Thoracic aorta (tissue), 2 donors: ENCODE data around the gene TTLL11. TPM values are rescaled to one million over a fixed set of nuclear protein-coding genes. Genes with fewer than 3 reads are reported as not detected.
"Not testable (repeated sequence)": the region's sequence is repeated elsewhere in the genome, so short reads cannot be mapped to it uniquely, and the experiment has no call there.

ENCODE experiments used
- ATAC-seq: fragments of 150-250 bp; one replicate; pipeline ENCODE4 v1.8.0; 2017; ENCODE audit warnings: low read depth; ENCODE audit not compliant: insufficient number of reproducible peaks, low FRiP score
- DNase-seq: peaks from one replicate; pipeline ENCODE4 v3.0.0-alpha.2; 2020; ENCODE audit warnings: low spot score
- H3K27ac ChIP-seq, 2 donors: fragments of 200-600 bp; sonication (generic); 1 replicate in 1 of 2; 2 replicates in 1 of 2; pipeline ENCODE4 v1.5.1; 2016; ENCODE audit warnings: mild to moderate bottlenecking in 2 of 2, moderate library complexity in 2 of 2
- H3K27me3 ChIP-seq: fragments of 200-600 bp; sonication (generic); replicated peaks from 2 replicates; pipeline ENCODE4 v1.6.0; 2016; ENCODE audit warnings: mild to moderate bottlenecking; ENCODE audit not compliant: insufficient read depth
- H3K36me3 ChIP-seq: fragments of 200-600 bp; sonication (generic); one replicate; pipeline ENCODE4 v1.5.1; 2016
- H3K4me1 ChIP-seq, 2 donors: fragments of 200-600 bp; sonication (generic); 1 replicate in 1 of 2; 2 replicates in 1 of 2; pipeline versions ENCODE4 v1.5.1 to v1.6.0; 2016; ENCODE audit warnings: low read depth in 2 of 2, mild to moderate bottlenecking in 1 of 2; ENCODE audit not compliant: control insufficient read depth in 1 of 2
- H3K4me3 ChIP-seq: fragments of 200-600 bp; sonication (generic); 2 replicates; pipeline ENCODE4 v1.5.1; 2016; ENCODE audit warnings: mild to moderate bottlenecking
- H3K9me3 ChIP-seq: fragments of 200-600 bp; sonication (generic); 2 replicates; pipeline ENCODE4 v1.5.1; 2016
- total RNA-seq, 2 donors: library from RNA; depleted of rRNA; stranded (reverse); fragments of >200 nt; gene quantifications; one replicate each; pipeline versions ENCODE4 v1.1.0 to v1.2.3, GENCODE V29; 2016
- TF ChIP-seq, protein P1 (sequence below): fragments of 200-600 bp; sonication (generic); IDR thresholded peaks from one replicate; pipeline ENCODE4 v1.5.1; 2019; ENCODE audit warnings: antibody characterized with exemption

Gene TTLL11
- total RNA-seq, 2 donors from 2014 or later: 25.7 to 31.2 TPM

DNA sequence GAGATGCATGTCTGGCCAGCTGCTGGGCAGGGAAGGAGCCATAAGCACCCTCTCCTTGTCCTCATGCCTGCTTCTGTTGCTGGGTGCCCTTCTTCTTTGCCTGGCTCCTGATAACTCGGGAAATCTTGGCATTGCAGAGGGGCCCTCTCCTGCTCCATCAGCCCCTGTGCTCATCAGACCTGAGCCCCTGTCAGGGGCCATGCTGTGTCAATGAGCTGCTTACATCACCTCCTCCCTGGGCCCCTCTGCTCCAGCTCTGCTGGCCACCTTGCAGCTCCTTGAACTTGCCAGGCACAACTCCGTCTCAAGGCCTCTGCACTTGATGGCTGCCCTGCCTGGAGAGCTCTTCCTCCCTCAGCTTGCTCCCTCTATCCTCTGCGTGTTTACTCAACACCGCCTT lies 194.3 kb downstream of the TTLL11 start:
- ATAC-seq (no peak), DNase-seq (no peak)
- Histone ChIP-seq H3K36me3 (no peaks in the 10 kb centered on the region), H3K9me3 (no peaks in the 10 kb centered on the region), H3K27me3 (no peaks in the 10 kb centered on the region), H3K4me3 (no peak overlapping the region), H3K27ac (no peak overlapping the region), H3K4me1 (peaks cover 0 to 30% of the 10 kb centered on the region in 2 donors)
- TF ChIP-seq, protein P1, sequence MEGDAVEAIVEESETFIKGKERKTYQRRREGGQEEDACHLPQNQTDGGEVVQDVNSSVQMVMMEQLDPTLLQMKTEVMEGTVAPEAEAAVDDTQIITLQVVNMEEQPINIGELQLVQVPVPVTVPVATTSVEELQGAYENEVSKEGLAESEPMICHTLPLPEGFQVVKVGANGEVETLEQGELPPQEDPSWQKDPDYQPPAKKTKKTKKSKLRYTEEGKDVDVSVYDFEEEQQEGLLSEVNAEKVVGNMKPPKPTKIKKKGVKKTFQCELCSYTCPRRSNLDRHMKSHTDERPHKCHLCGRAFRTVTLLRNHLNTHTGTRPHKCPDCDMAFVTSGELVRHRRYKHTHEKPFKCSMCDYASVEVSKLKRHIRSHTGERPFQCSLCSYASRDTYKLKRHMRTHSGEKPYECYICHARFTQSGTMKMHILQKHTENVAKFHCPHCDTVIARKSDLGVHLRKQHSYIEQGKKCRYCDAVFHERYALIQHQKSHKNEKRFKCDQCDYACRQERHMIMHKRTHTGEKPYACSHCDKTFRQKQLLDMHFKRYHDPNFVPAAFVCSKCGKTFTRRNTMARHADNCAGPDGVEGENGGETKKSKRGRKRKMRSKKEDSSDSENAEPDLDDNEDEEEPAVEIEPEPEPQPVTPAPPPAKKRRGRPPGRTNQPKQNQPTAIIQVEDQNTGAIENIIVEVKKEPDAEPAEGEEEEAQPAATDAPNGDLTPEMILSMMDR: no peak

DNA sequence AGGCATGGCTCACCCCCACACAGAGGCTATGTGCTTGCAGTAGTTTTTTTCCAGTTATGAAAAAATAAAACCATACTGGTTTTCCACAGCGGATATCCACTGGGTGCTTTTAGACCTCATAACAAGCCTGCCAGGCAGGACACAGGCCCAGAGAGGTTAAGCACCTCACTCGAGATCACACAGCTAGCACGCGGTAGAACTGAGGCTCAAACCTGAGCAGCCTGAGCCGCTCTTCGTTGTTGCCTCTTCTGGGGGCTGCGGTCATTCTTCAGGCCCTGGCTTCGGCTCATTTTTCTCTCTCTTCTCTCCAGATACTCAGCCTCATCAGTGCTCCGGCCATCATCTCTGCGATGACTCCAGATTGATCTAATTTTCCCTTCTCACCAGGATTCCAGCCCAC lies 196.0 kb downstream of the TTLL11 start:
- TF ChIP-seq, protein P1: no peak

DNA sequence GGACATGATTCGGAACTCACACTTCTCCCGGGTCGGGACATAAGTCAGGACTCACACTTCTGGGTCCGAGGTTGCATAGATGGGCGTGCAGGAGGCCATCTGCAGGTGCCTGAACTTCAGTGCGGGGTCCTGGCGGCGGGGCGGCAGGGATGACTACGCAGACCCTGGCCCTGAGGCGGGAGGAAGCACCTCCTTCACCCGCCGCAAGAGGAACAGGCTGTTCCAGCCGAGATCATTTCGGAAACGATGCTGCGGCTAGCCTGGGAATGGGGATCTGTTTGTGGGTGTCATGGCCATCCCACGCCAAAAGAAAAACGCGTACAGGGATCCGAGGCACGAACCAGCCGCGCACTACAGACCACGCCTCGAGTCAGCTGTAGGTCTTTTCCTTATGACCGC lies 196.6 kb downstream of the TTLL11 start:
- TF ChIP-seq, protein P1: no peak
- no peaks in the 10 kb centered on the region for H3K9me3 ChIP-seq
- peak overlapping the region in 1 of 2 donors; percentile 43 for H3K27ac ChIP-seq
- no peaks in the 10 kb centered on the region for H3K27me3 ChIP-seq
- H3K4me3 ChIP-seq: no peak overlapping the region
- H3K4me1 ChIP-seq: peaks cover 0 to 16% of the 10 kb centered on the region in 2 donors
- DNase-seq: no peak
- H3K36me3 ChIP-seq: no peaks in the 10 kb centered on the region
- ATAC-seq: no peak

More for the DNA sequence above, 196.0 kb downstream of the TTLL11 start:
- no peaks in the 10 kb centered on the region for H3K27me3 ChIP-seq
- H3K9me3 ChIP-seq: no peaks in the 10 kb centered on the region
- DNase-seq: no peak
- peaks cover 0 to 17% of the 10 kb centered on the region in 2 donors for H3K4me1 ChIP-seq
- no peak overlapping the region for H3K27ac ChIP-seq
- ATAC-seq: no peak
- H3K4me3 ChIP-seq: no peak overlapping the region
- H3K36me3 ChIP-seq: no peaks in the 10 kb centered on the region

DNA sequence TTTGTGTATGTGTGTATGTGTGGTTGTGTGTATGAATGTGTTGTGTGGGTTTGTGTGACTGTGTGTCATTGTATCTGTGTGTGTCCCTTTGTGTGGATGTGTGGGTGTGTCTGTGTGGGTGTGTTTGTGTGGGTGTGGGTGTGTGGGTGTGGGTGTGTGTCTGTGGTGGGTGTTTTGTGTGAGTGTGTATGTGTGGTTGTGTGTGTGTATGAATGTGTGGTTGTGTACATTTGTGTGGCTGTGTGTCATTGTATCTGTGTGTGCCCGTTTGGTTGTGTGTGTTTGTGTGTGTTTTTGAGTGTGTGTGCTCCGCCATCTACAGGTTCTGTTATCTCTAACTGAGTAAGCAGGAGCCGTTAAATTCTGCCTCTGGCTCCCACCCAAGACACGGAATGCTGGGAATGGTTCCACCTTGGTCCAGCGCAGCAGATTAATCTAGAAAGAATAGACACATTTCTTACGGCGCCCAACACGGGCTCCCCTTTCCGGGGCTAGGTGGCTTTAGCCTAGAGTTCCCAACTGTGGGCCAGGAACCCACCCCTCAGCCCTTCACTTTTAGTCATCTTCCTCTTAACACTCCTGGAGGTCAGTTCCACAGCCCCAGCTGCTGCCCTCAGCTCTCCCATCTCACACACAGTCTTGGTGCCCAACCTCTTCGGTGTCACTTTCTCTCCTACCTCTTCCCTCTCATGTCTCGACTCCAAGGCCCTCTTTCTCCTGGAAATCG lies 197.1 kb downstream of the TTLL11 start:
- Histone ChIP-seq H3K27ac (peak overlapping the region in 1 of 2 donors; percentile 43), H3K27me3 (no peaks in the 10 kb centered on the region), H3K4me3 (no peak overlapping the region), H3K9me3 (no peaks in the 10 kb centered on the region), H3K36me3 (no peaks in the 10 kb centered on the region), H3K4me1 (peaks cover 0 to 16% of the 10 kb centered on the region in 2 donors)
- ATAC-seq: no peak
- no peak for DNase-seq
- TF ChIP-seq, protein P1: no peak

DNA sequence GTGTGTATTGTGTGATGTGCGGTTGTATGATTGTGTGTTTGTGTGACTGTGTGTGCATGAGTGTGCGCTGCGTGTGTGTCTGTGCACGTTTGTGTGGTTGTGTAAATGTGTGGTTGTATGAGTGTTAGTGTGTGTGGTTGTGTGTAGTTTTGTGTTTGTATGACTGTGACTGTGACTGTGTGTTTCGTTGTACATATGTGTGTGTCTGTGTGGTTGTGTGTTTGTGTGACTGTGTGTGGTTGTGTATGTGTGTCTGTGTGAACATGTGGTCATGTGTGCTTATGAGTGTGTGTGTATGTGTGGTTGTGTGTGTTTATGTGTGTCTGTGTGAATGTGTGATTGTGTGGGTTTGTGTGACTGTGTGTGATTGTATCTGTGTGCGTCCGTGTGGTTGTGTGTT lies 197.8 kb downstream of the TTLL11 start:
- H3K4me1 ChIP-seq: peaks cover 0 to 16% of the 10 kb centered on the region in 2 donors
- TF ChIP-seq, protein P1: no peak
- H3K36me3 ChIP-seq: no peaks in the 10 kb centered on the region
- DNase-seq (no peak), ATAC-seq (no peak)
- H3K27me3 ChIP-seq: no peaks in the 10 kb centered on the region
- no peaks in the 10 kb centered on the region for H3K9me3 ChIP-seq
- H3K27ac ChIP-seq: no peak overlapping the region
- no peak overlapping the region for H3K4me3 ChIP-seq

DNA sequence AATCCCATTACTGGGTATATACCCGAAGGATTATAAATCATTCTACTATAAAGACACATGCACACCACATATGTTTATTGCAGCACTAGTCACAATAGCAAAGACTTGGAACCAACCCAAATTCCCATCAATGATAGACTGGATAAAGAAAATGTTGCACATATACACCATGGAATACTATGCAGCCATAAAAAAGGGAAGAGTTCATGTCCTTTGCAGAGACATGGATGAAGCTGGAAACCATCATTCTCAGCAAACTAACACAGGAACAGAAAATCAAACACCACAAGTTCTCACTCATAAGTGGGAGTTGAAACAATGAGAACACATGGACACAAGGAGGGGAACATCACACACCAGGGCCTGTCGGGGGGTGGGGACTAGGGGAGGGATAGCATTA lies 198.7 kb downstream of the TTLL11 start:
- DNase-seq, H3K9me3 ChIP-seq: not testable (repeated sequence)

More for the DNA sequence above, 198.7 kb downstream of the TTLL11 start:
- peaks cover 0 to 16% of the 10 kb centered on the region in 2 donors for H3K4me1 ChIP-seq
- ATAC-seq, H3K27ac ChIP-seq, H3K27me3 ChIP-seq, H3K36me3 ChIP-seq, H3K4me3 ChIP-seq: not testable (repeated sequence)
